Body of pancreas (tissue), 4 donors: ENCODE measurements around the gene ADCY1.

Experiments
- POLR2A ChIP-seq, 3 donors: fragments of 450-650 bp; IDR thresholded peaks; one replicate each; pipeline ENCODE4 v1.6.1; 2016; ENCODE audit warnings: antibody characterized with exemption in 3 of 3, mild to moderate bottlenecking in 2 of 3
- TF ChIP-seq, protein P1 (sequence below), 7 experiments: fragments of 450-650 bp in 4 of 7; fragments of 200-600 bp in 3 of 7; sonication (generic) in 3 of 7; IDR thresholded peaks; one replicate each; pipeline ENCODE4 v1.5.1; 2016 to 2019; ENCODE audit warnings: antibody characterized with exemption in 7 of 7

DNA sequence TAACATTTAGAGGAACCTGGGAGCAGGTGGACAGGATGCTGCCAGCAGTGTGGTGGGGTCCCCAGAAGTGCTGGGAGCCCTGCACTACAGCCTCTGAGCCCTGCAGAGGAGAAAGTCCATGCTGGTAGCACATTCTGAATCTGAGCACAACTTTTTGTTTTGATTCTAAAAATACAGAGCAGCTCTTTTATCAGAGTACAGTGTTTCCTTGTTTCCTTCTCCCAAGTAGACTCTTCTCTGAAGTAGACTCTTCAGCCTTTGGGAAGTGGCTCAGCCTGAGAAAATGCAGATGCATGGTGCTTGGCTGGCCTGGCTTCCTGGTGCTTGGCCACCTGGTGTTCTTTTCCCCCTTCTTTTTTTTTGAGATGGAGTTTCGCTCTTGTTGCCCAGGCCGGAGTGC is 9.1 kb downstream of the ADCY1 start:
- TF ChIP-seq, protein P1, sequence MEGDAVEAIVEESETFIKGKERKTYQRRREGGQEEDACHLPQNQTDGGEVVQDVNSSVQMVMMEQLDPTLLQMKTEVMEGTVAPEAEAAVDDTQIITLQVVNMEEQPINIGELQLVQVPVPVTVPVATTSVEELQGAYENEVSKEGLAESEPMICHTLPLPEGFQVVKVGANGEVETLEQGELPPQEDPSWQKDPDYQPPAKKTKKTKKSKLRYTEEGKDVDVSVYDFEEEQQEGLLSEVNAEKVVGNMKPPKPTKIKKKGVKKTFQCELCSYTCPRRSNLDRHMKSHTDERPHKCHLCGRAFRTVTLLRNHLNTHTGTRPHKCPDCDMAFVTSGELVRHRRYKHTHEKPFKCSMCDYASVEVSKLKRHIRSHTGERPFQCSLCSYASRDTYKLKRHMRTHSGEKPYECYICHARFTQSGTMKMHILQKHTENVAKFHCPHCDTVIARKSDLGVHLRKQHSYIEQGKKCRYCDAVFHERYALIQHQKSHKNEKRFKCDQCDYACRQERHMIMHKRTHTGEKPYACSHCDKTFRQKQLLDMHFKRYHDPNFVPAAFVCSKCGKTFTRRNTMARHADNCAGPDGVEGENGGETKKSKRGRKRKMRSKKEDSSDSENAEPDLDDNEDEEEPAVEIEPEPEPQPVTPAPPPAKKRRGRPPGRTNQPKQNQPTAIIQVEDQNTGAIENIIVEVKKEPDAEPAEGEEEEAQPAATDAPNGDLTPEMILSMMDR (IDR thresholded peaks at IDR 0.05): no peak
- TF ChIP-seq POLR2A (IDR thresholded peaks at IDR 0.05): no peak
